Measurements from ENCODE around the gene TGIF2LY.
"Not testable (repeated sequence)": the region's sequence is repeated elsewhere in the genome, so short reads cannot be mapped to it uniquely, and the experiment has no call there.

Gene TGIF2LY

GRCh38 chrY:3578767-3579166 is at the start of gene TGIF2LY:
Gene TGIF2LY (plus strand): TSS chrY:3579067. CDS start chrY:3579245, 178 bp downstream.
- not testable (repeated sequence) for DNase-seq
